HepG2 (cell line): ENCODE data around the gene CTU2. TPM values are rescaled to one million over a fixed set of nuclear protein-coding genes. Genes with fewer than 3 reads are reported as not detected.

Experiments used
- ASH2L ChIP-seq: fragments of 300-600, 200-600 bp; sonication (generic); IDR thresholded peaks from 2 replicates; pipeline ENCODE4 v1.7.0; 2017; ENCODE audit warnings: low read depth, mild to moderate bottlenecking, moderate library complexity, mixed read lengths, low read length; ENCODE audit not compliant: insufficient read length
- CEBPB ChIP-seq: IDR thresholded peaks from 2 replicates; pipeline ENCODE4 v1.6.1; 2011; ENCODE audit warnings: low read depth, low read length, improper control_type of control experiment, borderline replicate concordance
- EP300 ChIP-seq, 3 experiments: sonication (generic) in 1 of 3; formaldehyde crosslinking in 1 of 3; IDR thresholded peaks; 2 replicates each; pipeline versions ENCODE4 v1.5.1 to v1.6.1; 2011 to 2020; ENCODE audit warnings: low read depth in 2 of 3, low read length in 2 of 3, borderline replicate concordance in 1 of 3, improper control_type of control experiment in 1 of 3, mild to moderate bottlenecking in 1 of 3, missing genetic modification reagents in 1 of 3, moderate library complexity in 1 of 3
- HDAC2 ChIP-seq: sonication (generic); formaldehyde crosslinking; IDR thresholded peaks from 2 replicates; pipeline ENCODE4 v1.4.0; 2020; ENCODE audit warnings: missing genetic modification reagents
- HES4 ChIP-seq: sonication (generic); formaldehyde crosslinking; IDR thresholded peaks from 2 replicates; pipeline ENCODE4 v1.9.0; 2021; ENCODE audit warnings: mild to moderate bottlenecking, missing genetic modification reagents, borderline replicate concordance
- HMG20A ChIP-seq: IDR thresholded peaks from 2 replicates; pipeline ENCODE4 v1.6.1; 2016; ENCODE audit warnings: borderline replicate concordance
- HNF4G ChIP-seq, 2 experiments: sonication (generic) in 1 of 2; formaldehyde crosslinking in 1 of 2; IDR thresholded peaks; 2 replicates each; pipeline versions ENCODE4 v1.4.0 to v1.6.1; 2011 to 2020; ENCODE audit warnings: borderline replicate concordance in 2 of 2, low read depth in 2 of 2, mild to moderate bottlenecking in 2 of 2, low read length in 1 of 2, missing genetic modification reagents in 1 of 2, moderate library complexity in 1 of 2
- IRF2 ChIP-seq: IDR thresholded peaks from 2 replicates; pipeline ENCODE4 v1.6.1; 2018; ENCODE audit warnings: missing genetic modification reagents, missing compliant biosample characterization
- JUND ChIP-seq: sonication (generic); formaldehyde crosslinking; IDR thresholded peaks from 2 replicates; pipeline ENCODE4 v1.8.0; 2022; ENCODE audit warnings: mild to moderate bottlenecking, missing genetic modification reagents
- MEIS2 ChIP-seq: sonication (generic); formaldehyde crosslinking; IDR thresholded peaks from 2 replicates; pipeline ENCODE4 v1.9.0; 2021; ENCODE audit warnings: mild to moderate bottlenecking, missing genetic modification reagents
- MXI1 ChIP-seq: IDR thresholded peaks from 3 replicates; pipeline ENCODE4 v1.6.1; 2012; ENCODE audit warnings: low read depth, low read length, inconsistent platforms, borderline replicate concordance
- PCBP1 ChIP-seq: fragments of 200-400 bp; formaldehyde crosslinking; IDR thresholded peaks from 2 replicates; pipeline ENCODE4 v1.6.1; 2017; ENCODE audit warnings: mild to moderate bottlenecking, low read depth, low read length, borderline replicate concordance
- SP140L ChIP-seq: sonication (generic); formaldehyde crosslinking; IDR thresholded peaks from 2 replicates; pipeline ENCODE4 v1.4.0; 2020; ENCODE audit warnings: missing genetic modification reagents, borderline replicate concordance
- STAT5B ChIP-seq: sonication (generic); formaldehyde crosslinking; IDR thresholded peaks from 2 replicates; pipeline ENCODE4 v1.4.0; 2020; ENCODE audit warnings: missing genetic modification reagents
- WIZ ChIP-seq: sonication (generic); formaldehyde crosslinking; IDR thresholded peaks from 2 replicates; pipeline ENCODE4 v1.5.1; 2020; ENCODE audit warnings: mild to moderate bottlenecking, missing genetic modification reagents
- ZNF224 ChIP-seq: sonication (generic); formaldehyde crosslinking; IDR thresholded peaks from 2 replicates; pipeline ENCODE4 v1.5.0; 2020; ENCODE audit warnings: mild to moderate bottlenecking, missing genetic modification reagents
- ZNF350 ChIP-seq: sonication (generic); formaldehyde crosslinking; IDR thresholded peaks from 2 replicates; pipeline ENCODE4 v1.4.0; 2020; ENCODE audit warnings: mild to moderate bottlenecking, low read depth, missing genetic modification reagents, borderline replicate concordance
- ZNF546 ChIP-seq: sonication (generic); formaldehyde crosslinking; conservative IDR thresholded peaks from 2 replicates; pipeline ENCODE4 v1.8.1; 2023; ENCODE audit warnings: mild to moderate bottlenecking, missing genetic modification reagents
- ZNF552 ChIP-seq: sonication (generic); formaldehyde crosslinking; IDR thresholded peaks from 2 replicates; pipeline ENCODE4 v1.9.0; 2022; ENCODE audit warnings: missing genetic modification reagents, mild to moderate bottlenecking, borderline replicate concordance
- ZNF607 ChIP-seq: sonication (generic); formaldehyde crosslinking; IDR thresholded peaks from 2 replicates; pipeline ENCODE4 v1.5.1; 2020; ENCODE audit warnings: missing genetic modification reagents, mild to moderate bottlenecking, borderline replicate concordance
- ZNF772 ChIP-seq: sonication (generic); formaldehyde crosslinking; IDR thresholded peaks from 2 replicates; pipeline ENCODE4 v1.5.0; 2020; ENCODE audit warnings: mild to moderate bottlenecking, missing genetic modification reagents
- polyA plus RNA-seq, 8 experiments: library from polyadenylated mRNA; depleted of rRNA in 3 of 8; stranded (reverse) in 7 of 8; unstranded in 1 of 8; fragments of >200 nt; fragmentation: Illumina TruSeq in 4 of 8; extraction: Trizol in 4 of 8; gene quantifications; 2 replicates each; pipeline versions ENCODE4 v1.2.1 to v1.2.3, GENCODE V29; 2011 to 2016; ENCODE audit warnings: low read depth in 4 of 8, missing spikeins in 1 of 8, mixed read lengths in 1 of 8; ENCODE audit not compliant: insufficient read depth in 1 of 8
- total RNA-seq, 5 experiments: library from RNA; depleted of rRNA; stranded (reverse); fragments of >200 nt; fragmentation: Illumina TruSeq; extraction: Trizol; gene quantifications; 2 replicates each; pipeline ENCODE4 v1.2.3, GENCODE V29; 2016; ENCODE audit warnings: low read depth in 1 of 5
- TF ChIP-seq, protein P1 (sequence below): sonication (generic); formaldehyde crosslinking; IDR thresholded peaks from 2 replicates; pipeline ENCODE4 v1.5.0; 2020; ENCODE audit warnings: mild to moderate bottlenecking, missing genetic modification reagents, borderline replicate concordance

CTU2 gene
- total and polyA plus RNA-seq, 2 of the 13 experiments (the other 11 are each of a cell fraction or from before 2014, with no cell fraction given) = 13.3 to 21.9 TPM

DNA sequence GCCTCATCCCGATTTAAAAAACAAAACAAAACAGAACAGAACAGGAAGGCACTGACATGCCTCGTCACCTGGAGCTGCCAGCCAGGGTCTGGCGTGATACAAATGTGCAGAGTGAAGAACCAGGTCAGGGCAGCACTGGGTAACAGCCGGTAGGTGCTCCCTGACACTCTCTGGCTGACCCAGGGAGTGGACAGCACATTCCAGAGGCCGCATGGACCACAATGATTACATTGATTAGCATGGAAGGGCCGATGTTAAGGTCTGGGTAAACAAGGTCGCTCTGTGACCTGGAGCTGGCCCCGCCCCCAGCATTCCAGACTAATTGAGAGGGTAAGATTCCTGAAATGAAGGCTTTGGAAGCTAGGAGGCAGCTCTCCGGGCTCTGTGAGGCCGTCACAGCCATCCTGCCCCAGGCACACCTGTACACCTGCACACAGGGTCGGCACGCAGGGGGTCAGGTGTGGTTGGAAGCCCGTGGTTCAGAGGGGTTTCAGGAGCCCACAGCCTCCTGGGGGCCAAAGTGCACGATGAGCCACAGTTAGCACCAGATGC, 57.3 kb downstream of the CTU2 start (continued):
- TF ChIP-seq ASH2L = peak; percentile 70
- TF ChIP-seq HNF4G (IDR thresholded peaks at IDR 0.05; ENCODE audit: borderline replicate concordance, low read depth, low read length) = peak; percentile 80; the same call in 1 of the 2 replicates
- no peak for TF ChIP-seq HNF4G (CRISPR knock-in tag; IDR thresholded peaks at IDR 0.05; ENCODE audit: borderline replicate concordance, low read depth)
- peak; percentile 97; the same call in 1 of the 2 replicates for TF ChIP-seq SP140L (CRISPR knock-in tag)
- TF ChIP-seq MEIS2 (CRISPR knock-in tag) = peak; percentile 86
- 0 out of 2 replicates have a peak, but pooled peaks have one; percentile 71 for TF ChIP-seq ZNF552
- 0 out of 2 replicates have a peak, but pooled peaks have one; percentile 44 for TF ChIP-seq ZNF350 (CRISPR knock-in tag)
- peak; percentile 89; the same call in 2 of the 3 replicates for TF ChIP-seq MXI1
- TF ChIP-seq IRF2 (CRISPR knock-in tag) = peak; percentile 88; the same call in 1 of the 2 replicates
- TF ChIP-seq ZNF607 (CRISPR knock-in tag) = 0 out of 2 replicates have a peak, but pooled peaks have one; percentile 29
- 0 out of 2 replicates have a peak, but pooled peaks have one; percentile 47 for TF ChIP-seq ZNF546 (CRISPR knock-in tag)
- no peak for TF ChIP-seq STAT5B (CRISPR knock-in tag)
- TF ChIP-seq HMG20A = peak; percentile 77; the same call in 1 of the 2 replicates
- TF ChIP-seq JUND (CRISPR knock-in tag) = no peak
- TF ChIP-seq HES4 (CRISPR knock-in tag) = no peak
- TF ChIP-seq, protein P1, sequence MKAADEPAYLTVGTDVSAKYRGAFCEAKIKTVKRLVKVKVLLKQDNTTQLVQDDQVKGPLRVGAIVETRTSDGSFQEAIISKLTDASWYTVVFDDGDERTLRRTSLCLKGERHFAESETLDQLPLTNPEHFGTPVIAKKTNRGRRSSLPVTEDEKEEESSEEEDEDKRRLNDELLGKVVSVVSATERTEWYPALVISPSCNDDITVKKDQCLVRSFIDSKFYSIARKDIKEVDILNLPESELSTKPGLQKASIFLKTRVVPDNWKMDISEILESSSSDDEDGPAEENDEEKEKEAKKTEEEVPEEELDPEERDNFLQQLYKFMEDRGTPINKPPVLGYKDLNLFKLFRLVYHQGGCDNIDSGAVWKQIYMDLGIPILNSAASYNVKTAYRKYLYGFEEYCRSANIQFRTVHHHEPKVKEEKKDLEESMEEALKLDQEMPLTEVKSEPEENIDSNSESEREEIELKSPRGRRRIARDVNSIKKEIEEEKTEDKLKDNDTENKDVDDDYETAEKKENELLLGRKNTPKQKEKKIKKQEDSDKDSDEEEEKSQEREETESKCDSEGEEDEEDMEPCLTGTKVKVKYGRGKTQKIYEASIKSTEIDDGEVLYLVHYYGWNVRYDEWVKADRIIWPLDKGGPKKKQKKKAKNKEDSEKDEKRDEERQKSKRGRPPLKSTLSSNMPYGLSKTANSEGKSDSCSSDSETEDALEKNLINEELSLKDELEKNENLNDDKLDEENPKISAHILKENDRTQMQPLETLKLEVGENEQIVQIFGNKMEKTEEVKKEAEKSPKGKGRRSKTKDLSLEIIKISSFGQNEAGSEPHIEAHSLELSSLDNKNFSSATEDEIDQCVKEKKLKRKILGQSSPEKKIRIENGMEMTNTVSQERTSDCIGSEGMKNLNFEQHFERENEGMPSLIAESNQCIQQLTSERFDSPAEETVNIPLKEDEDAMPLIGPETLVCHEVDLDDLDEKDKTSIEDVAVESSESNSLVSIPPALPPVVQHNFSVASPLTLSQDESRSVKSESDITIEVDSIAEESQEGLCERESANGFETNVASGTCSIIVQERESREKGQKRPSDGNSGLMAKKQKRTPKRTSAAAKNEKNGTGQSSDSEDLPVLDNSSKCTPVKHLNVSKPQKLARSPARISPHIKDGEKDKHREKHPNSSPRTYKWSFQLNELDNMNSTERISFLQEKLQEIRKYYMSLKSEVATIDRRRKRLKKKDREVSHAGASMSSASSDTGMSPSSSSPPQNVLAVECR (CRISPR knock-in tag) = peak; percentile 85; the same call in 1 of the 2 replicates
- no peak for TF ChIP-seq CEBPB
- TF ChIP-seq PCBP1 = no peak
- TF ChIP-seq EP300 (IDR thresholded peaks at IDR 0.05; ENCODE audit: low read depth in 2 of 2, low read length in 2 of 2) = peak; percentile 73 to 82
- TF ChIP-seq EP300 (CRISPR knock-in tag; IDR thresholded peaks at IDR 0.05; ENCODE audit: borderline replicate concordance) = peak; percentile 76
- TF ChIP-seq ZNF772 (CRISPR knock-in tag) = no peak
- TF ChIP-seq HDAC2 (CRISPR knock-in tag) = peak; percentile 97
- TF ChIP-seq ZNF224 (CRISPR knock-in tag) = no peak
- 0 out of 2 replicates have a peak, but pooled peaks have one; percentile 15 for TF ChIP-seq WIZ
